ENCODE measurements around the gene WBP11. TPM values are rescaled to one million over a fixed set of nuclear protein-coding genes. Genes with fewer than 3 reads are reported as not detected.

Gene WBP11
- total RNA-seq, 1 donor: 19.5 TPM

DNA sequence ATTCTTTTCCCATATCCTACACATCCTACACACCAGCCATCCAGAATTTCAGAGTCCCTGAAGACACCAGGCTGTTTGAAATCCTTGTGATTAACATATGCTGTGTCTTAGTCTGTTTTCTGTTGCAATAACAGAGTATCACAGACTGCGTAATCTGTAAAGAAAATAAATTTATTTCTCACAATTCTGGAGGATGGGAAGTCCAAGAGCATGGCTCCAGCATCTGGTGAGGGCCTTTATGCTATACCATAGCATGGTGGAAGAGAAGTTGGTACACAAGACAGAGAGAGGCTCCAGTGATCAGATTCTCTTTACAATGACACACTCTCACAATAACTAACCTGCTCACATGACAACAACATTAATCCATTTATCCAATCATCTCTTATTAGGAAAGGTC, 36.0 kb upstream of the WBP11 start:
- no peaks in the 10 kb centered on the region for H3K79me2 ChIP-seq (ENCODE audit: insufficient read depth, low read length)
- H3K9me3 ChIP-seq (ENCODE audit: low read depth, low read length): no peaks in the 10 kb centered on the region
- no peak overlapping the region for H3K4me2 ChIP-seq (ENCODE audit: insufficient read depth, low read length)
- TF ChIP-seq, protein P1, sequence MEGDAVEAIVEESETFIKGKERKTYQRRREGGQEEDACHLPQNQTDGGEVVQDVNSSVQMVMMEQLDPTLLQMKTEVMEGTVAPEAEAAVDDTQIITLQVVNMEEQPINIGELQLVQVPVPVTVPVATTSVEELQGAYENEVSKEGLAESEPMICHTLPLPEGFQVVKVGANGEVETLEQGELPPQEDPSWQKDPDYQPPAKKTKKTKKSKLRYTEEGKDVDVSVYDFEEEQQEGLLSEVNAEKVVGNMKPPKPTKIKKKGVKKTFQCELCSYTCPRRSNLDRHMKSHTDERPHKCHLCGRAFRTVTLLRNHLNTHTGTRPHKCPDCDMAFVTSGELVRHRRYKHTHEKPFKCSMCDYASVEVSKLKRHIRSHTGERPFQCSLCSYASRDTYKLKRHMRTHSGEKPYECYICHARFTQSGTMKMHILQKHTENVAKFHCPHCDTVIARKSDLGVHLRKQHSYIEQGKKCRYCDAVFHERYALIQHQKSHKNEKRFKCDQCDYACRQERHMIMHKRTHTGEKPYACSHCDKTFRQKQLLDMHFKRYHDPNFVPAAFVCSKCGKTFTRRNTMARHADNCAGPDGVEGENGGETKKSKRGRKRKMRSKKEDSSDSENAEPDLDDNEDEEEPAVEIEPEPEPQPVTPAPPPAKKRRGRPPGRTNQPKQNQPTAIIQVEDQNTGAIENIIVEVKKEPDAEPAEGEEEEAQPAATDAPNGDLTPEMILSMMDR (IDR thresholded peaks at IDR 0.05; ENCODE audit: extremely low read depth, low read depth, low read length): no peak
- no peak for DNase-seq (ENCODE audit: insufficient read length, low spot score, missing footprints)
- H2AFZ ChIP-seq (ENCODE audit: low read length): no peak overlapping the region
- H3K36me3 ChIP-seq (ENCODE audit: insufficient read depth, low read length): no peaks in the 10 kb centered on the region
- no peaks in the 10 kb centered on the region for H3K27me3 ChIP-seq (ENCODE audit: insufficient read depth, low read length)
- H4K20me1 ChIP-seq (ENCODE audit: insufficient read depth, low read length): no peaks in the 10 kb centered on the region
- no peak overlapping the region for H3K27ac ChIP-seq (ENCODE audit: low read depth, low read length)
- no peak overlapping the region for H3K4me3 ChIP-seq (ENCODE audit: insufficient read depth, low read length)
- peaks cover 33% of the 10 kb centered on the region for H3K4me1 ChIP-seq (ENCODE audit: insufficient read depth, low read length)

DNA sequence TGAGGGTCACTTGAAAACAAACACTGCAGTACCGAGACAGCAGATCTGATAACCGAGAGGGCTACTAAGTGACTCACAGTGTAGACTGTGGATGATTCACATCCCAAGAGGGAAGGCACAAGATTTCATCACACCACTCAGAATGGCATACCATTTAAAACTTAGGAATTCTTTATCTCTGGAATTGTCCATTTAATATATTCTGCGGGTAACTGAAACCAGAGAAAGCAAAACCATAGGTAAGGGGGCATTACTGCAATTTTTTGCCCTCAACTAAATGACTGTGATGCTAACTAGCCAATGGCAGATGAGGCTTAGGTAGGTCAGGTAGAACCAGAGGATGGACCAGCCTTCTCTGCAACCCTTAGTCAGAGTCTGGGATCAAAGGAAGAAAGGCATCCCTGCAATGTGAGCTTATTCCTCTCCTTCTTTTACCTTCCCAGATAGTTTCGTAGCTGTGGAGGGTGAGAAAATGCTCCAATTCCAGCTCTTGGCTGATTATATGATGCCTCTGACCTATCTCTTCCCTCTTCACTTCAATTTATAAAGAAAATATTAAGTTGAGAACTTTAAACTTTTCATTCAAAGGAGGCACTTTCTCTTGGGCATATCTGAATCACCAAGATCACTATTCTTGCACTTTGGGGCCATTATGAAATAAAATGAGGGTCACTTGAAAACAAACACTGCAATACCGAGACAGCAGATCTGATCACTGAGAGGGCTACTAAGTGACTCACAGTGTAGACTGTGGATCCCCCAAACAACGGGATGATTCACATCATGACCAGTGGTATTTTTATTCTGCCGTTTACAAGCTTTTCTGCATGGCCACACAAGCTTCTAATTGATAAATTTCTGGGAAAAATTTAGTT, 33.3 kb upstream of the WBP11 start:
- Histone ChIP-seq H3K4me2 (ENCODE audit: insufficient read depth, low read length) (peak overlapping the region; percentile 83), H4K20me1 (ENCODE audit: insufficient read depth, low read length) (no peaks in the 10 kb centered on the region), H3K27me3 (ENCODE audit: insufficient read depth, low read length) (no peaks in the 10 kb centered on the region), H3K4me3 (ENCODE audit: insufficient read depth, low read length) (peak overlapping the region; percentile 32), H2AFZ (ENCODE audit: low read length) (no peak overlapping the region), H3K4me1 (ENCODE audit: insufficient read depth, low read length) (peaks cover 31% of the 10 kb centered on the region), H3K36me3 (ENCODE audit: insufficient read depth, low read length) (no peaks in the 10 kb centered on the region), H3K9me3 (ENCODE audit: low read depth, low read length) (no peaks in the 10 kb centered on the region), H3K79me2 (ENCODE audit: insufficient read depth, low read length) (no peaks in the 10 kb centered on the region), H3K27ac (ENCODE audit: low read depth, low read length) (peak overlapping the region; percentile 76)
- TF ChIP-seq, protein P1 (IDR thresholded peaks at IDR 0.05; ENCODE audit: extremely low read depth, low read depth, low read length): no peak
- no peak for DNase-seq (ENCODE audit: insufficient read length, low spot score, missing footprints)

GRCh38 chr12:14834509-14834908, 31.2 kb upstream of the WBP11 start:
- no peaks in the 10 kb centered on the region for H3K36me3 ChIP-seq (ENCODE audit: insufficient read depth, low read length)
- H3K9me3 ChIP-seq (ENCODE audit: low read depth, low read length): no peaks in the 10 kb centered on the region
- TF ChIP-seq, protein P1 (IDR thresholded peaks at IDR 0.05; ENCODE audit: extremely low read depth, low read depth, low read length): no peak
- H3K27ac ChIP-seq (ENCODE audit: low read depth, low read length): no peak overlapping the region
- no peaks in the 10 kb centered on the region for H3K27me3 ChIP-seq (ENCODE audit: insufficient read depth, low read length)
- no peaks in the 10 kb centered on the region for H3K79me2 ChIP-seq (ENCODE audit: insufficient read depth, low read length)
- H3K4me1 ChIP-seq (ENCODE audit: insufficient read depth, low read length): peaks cover 28% of the 10 kb centered on the region
- no peak overlapping the region for H3K4me3 ChIP-seq (ENCODE audit: insufficient read depth, low read length)
- H2AFZ ChIP-seq (ENCODE audit: low read length): no peak overlapping the region
- no peak for DNase-seq (ENCODE audit: insufficient read length, low spot score, missing footprints)
- H4K20me1 ChIP-seq (ENCODE audit: insufficient read depth, low read length): no peaks in the 10 kb centered on the region
- H3K4me2 ChIP-seq (ENCODE audit: insufficient read depth, low read length): no peak overlapping the region

- no peaks in the 10 kb centered on the region for H3K27me3 ChIP-seq (ENCODE audit: insufficient read depth, low read length)
- no peak for DNase-seq (ENCODE audit: insufficient read length, low spot score, missing footprints)
- no peaks in the 10 kb centered on the region for H3K36me3 ChIP-seq (ENCODE audit: insufficient read depth, low read length)
- H2AFZ ChIP-seq (ENCODE audit: low read length): no peak overlapping the region
- no peaks in the 10 kb centered on the region for H3K79me2 ChIP-seq (ENCODE audit: insufficient read depth, low read length)
- H3K4me1 ChIP-seq (ENCODE audit: insufficient read depth, low read length): peaks cover 28% of the 10 kb centered on the region
- H3K9me3 ChIP-seq (ENCODE audit: low read depth, low read length): no peaks in the 10 kb centered on the region
- no peak overlapping the region for H3K27ac ChIP-seq (ENCODE audit: low read depth, low read length)
- TF ChIP-seq, protein P1 (IDR thresholded peaks at IDR 0.05; ENCODE audit: extremely low read depth, low read depth, low read length): no peak
- H3K4me3 ChIP-seq (ENCODE audit: insufficient read depth, low read length): no peak overlapping the region
- no peaks in the 10 kb centered on the region for H4K20me1 ChIP-seq (ENCODE audit: insufficient read depth, low read length)
- no peak overlapping the region for H3K4me2 ChIP-seq (ENCODE audit: insufficient read depth, low read length)
Measured at GRCh38 chr12:14833952-14834351, 30.7 kb upstream of the WBP11 start.

All from osteoblast (primary cell).